ENCODE measurements around the gene AKT2. TPM values are rescaled to one million over a fixed set of nuclear protein-coding genes. Genes with fewer than 3 reads are reported as not detected.

The AKT2 gene
- polyA plus RNA-seq, 1 donor = 214 TPM

DNA sequence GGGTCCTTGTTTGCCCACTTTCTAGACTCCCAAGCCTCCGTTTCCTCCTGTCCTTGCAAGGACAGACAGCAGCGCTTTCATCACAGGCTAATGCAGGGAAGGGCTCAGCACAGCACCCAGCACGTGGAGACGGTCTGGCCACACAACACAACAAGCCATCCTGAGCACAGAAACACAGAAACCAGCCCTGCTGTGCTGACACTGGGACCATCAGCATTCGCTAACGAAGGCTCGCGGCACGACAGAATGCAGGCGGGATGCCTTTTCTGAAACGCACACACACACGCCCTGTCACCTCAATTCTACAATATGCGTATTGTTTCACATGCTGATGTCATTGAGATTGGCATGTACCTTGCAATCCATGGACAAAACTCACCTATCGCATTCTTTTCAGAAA is 12.9 kb downstream of the AKT2 start:
- no peak for DNase-seq

DNA sequence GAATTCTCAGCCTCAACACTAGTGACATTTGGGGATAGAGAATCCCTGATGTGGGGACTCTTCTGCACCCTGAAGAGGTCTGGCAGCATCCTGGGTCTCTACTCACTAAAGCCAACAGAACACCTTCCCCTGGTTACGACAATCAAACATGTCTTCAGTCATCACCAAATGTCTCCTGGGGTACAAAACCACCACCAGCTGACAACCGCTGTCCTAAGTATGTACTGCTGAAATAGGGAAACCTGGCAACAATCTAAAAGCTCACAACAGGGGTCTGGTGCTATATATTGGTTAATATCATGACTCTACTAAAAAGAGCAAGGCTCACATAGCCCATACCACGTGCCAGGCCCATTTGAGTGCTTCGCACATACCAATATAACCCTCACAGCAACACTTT is 13.4 kb downstream of the AKT2 start:
- no peak for DNase-seq

GRCh38 chr19:40270362-40271089 is 14.6 kb downstream of the AKT2 start:
- DNase-seq = no peak

DNA sequence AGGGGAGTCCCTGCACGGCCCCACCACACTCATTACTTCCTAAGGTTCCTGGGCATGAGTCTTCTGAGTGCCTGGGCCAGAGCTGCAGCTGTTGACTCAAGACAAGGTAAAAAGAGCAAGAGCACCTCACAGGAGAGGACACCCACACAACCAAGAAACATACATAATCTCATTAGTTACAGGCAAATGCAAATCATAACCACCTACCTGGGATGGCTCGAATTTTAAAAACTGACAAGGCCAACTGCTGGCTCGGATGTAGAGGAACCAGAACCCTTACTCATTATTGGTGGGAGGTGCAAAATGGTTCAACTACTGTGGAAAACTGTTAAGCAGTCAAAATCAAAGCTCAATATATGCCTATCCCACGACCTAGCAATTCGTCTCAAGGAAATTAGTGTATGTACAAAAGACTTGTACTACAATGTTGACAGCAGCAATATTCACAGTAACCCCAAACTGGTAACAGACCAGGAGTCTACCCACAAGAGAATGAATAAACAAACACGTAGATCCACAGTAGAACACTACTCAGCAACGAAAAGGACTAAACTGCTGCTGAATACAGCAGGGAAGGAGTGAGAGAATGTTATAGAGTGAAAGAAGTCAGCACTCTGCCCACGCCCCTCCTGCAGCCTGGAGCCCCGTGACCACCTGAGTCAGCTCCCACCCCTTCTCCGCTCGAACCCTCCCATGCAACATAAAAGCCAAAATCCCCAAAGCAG is 15.8 kb downstream of the AKT2 start:
- no peak for DNase-seq

DNA sequence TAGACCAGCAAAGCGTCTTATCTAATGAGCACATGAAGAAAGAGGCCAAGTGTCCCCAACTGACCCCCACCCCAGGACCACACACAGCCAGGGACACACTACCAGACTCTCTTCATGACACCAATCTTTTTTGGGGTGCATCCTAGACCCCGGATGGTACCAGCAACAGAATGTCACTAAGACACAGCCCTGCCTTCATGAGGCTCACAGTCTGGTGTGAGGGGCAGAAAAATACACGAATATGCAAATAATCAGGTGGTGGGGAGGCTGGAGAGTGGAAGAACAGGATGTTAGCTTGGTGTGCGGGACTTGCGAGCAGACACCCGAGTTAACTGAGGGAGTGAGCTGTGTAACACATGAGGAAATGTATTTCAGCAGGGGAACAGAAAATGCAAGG is 17.5 kb downstream of the AKT2 start:
- no peak for DNase-seq

DNA sequence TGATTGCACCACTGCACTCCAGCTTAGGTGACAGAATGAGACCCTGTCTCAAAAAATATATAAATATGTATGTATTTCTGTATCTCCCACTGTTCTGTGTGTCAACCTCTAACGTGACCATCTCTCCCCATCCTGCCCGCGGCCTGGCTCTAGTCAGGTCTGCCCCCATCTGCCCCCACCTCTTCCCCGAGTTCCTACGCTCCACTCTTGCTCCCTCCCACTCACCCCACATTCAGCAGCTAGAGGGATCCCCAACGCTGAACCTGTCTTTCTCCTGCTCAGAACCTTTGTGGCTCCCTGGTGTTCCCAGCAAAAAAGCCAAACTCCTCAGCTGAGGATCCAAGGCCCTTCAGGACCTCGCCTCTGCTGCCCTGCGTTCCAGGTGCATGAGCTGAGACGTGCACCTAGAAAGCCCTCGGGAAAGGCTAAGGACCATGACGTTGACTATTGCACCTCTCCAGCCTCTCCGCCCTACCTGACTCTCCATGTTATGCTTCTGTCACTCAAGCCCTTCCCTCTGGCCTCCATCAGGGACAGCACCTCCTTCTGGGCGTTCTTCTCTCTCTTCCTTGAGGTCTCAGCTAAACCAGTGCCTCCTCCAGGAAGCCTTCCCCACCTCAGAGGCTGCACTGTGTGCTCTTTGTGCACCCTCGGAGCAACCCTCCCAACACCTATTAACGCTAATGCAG is 18.1 kb downstream of the AKT2 start:
- no peak for DNase-seq

- DNase-seq = no peak
Observed at GRCh38 chr19:40266119-40266518, 19.0 kb downstream of the AKT2 start.

DNA sequence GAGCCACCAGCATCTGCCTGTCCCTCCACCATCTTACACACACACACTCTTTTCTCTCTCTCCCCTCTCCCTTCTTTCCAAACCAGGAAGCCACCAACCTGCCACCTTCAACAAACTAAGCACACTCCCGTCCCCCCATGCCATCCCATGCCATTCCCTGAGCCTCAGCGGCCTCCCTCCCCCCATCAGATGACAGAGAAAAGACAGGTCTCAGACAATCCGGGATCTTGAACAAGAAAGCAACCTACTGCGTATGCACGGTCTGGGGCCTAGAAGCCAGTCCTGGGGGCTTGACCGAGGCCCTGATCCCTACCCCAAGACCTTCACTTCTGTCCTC is 19.4 kb downstream of the AKT2 start:
- no peak for DNase-seq

GRCh38 chr19:40265055-40265762 is 19.9 kb downstream of the AKT2 start:
- no peak for DNase-seq

GRCh38 chr19:40264314-40265054 is 20.7 kb downstream of the AKT2 start:
- no peak for DNase-seq

DNA sequence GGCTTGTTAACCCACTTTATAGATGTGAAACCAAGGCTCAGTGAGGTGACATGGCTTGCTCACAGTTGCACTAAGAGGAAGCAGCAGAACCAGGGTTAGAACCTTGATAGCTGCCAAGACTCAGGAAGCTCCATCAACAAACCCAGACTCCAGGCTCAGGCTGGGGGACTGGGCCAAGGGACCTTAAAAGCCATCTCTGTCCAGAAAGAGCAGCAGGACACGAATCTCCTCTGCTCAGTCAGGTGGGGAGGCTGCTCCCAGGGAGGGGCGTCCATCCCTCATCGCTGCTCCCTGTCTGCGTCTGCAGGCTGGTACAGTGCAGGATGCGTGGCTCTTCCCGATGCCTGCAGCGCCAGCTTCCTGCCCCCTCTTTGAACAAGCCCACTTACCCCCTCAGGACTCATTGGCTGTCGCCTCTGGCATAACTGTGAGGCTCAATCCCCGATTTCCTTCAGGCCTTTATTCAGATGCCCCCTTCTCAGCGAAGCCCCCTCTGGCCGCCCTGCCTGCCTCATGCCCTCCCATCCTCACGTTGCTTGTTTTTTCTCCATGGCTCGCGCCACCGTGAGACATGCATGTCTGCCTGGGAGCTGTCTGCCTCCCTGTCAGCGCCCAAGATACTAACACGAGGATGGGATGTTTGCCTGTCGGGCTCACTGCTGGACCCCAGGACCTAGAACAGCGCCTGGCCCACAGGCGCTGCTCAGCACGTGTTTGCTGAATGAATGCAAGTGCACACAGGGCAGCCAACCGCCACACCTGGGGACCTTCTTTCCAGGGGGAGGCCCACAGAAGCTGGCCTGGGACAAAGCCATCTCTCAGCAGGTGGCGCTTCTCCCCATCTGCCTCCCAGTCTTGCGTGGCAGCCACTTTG is 21.5 kb downstream of the AKT2 start:
- DNase-seq = no peak

DNA sequence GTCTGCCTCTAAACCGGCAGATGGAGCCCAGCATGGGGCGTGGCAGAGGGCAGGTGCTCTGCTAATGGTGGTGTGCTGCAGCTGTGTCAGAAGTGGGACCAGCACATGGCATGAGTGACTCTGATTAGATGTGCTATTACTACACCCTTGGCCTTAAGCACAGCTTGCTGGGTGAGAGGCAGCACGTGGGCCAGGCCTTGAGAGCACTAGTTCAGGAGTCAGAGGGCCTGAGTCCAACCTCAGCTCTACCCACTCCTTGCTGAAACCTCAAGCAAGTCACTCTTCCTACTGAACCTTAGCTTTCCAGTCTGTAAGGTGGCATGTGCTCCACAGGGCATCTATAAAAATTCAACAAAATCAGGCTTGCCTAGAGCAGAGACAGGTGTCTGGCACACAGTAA is 22.7 kb downstream of the AKT2 start:
- DNase-seq = no peak

DNA sequence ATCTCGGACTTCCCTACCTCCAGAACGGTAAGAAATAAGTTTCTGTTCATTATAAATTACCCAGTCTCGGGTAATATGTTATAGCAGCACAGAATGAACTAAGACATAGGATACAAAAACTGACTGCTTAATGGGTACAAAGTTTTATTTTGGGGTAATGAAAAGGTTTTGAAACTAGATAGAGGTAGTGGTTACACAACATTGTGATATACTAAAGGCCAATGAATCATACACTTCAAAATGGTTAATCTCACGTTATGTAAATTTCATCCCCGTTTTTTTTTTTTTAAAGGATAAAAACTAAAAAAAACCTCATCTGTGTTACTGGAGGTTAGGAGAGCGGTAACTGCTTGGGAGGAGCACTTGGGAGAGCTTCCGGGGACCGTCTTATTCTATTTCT is 23.5 kb downstream of the AKT2 start:
- DNase-seq = no peak

GRCh38 chr19:40257096-40257517 is 28.0 kb downstream of the AKT2 start:
- no peak for DNase-seq

- no peak for DNase-seq
Observed at GRCh38 chr19:40256512-40256911, 28.6 kb downstream of the AKT2 start.

DNA sequence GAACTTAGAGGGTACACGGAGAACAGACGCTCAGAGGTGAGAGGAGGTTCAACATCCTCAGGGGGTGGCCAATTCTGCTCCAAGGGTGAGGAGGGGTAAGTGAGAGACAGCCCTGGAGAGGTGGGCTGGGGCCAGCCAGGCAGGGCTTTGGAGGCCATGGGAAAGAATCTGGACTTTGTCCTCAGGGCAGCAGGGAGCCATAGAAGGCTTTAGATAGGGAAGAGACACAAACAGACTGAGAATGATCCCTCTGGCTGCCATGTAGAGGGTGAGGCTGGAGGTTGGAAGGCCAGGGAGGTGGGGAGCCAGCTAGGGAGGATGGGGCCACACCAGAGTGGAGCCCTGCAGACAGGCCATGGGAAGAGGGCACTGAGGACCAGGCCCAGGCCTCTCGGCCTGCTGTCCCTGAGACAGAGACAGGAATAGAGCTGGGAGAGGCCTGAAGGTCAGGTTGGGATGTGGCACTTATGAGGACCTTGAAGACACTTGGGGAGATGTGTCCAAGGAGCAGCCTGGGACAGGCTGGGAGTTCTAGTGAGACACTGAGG is 29.5 kb downstream of the AKT2 start:
- no peak for DNase-seq

DNA sequence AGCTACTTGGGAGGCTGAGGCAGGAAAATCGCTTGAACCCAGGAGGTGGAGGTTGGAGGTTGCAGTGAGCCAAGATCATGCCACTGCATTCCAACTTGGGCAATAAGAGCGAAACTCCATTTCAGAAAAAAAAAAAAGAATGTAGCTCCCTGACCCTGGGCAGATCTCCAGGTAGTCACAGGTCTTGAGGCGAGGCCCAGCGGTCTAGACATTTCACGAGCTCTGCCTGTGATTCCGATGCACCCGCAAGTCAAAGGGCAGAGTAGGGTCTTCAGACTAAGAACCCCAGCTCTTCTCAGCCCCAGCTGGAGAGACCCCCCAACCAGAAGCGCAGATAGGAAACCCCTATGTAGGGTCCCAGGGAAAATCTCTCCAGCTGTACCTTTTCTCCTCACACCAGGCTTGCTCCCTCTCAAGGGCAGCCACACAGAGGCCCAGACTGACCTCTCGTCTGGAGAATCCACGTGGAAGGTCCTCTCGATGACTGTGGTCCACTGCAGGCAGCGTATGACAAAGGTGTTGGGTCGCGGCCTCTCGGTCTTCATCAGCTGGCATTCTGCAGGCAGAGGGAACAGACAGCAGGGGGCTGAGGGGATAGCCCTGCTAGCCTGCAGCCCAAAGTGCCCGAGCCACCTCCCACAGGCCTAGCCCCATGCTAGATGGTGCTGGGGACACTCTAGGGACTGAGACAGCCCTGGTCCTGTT is 30.3 kb downstream of the AKT2 start:
- DNase-seq = no peak

GRCh38 chr19:40253611-40254092 is 31.5 kb downstream of the AKT2 start:
- no peak for DNase-seq

- no peak for DNase-seq
Observed at GRCh38 chr19:40252395-40252794, 32.8 kb downstream of the AKT2 start.

DNA sequence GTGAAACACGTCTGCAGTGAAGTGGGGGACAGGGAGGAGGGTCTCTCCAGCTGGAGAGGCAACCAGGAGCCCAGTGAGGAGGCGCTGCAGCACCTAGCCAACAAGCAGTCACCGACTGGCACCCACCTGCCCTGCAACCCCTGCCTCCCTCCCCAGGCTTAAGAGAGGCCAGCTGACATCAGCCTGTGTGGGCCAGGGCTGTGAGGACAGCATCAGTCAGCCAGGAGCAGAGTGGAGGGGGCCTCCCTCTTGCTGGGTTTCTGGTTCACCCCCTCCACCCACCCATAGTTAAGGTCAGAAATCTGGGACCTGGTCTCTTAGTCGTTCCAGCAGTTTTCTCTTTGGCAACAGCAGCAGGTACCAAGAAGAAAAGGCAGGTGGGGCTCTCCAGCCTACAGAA is 33.2 kb downstream of the AKT2 start:
- DNase-seq = no peak

Data from hindlimb muscle (tissue), 1 donor.